Astrocyte (in vitro differentiated cells and primary cell): Measurements from ENCODE around the gene PEAK1. TPM values are rescaled to one million over a fixed set of nuclear protein-coding genes. Genes with fewer than 3 reads are reported as not detected.

ENCODE experiments used
- DNase-seq: peaks from one replicate; pipeline ENCODE4 v3.0.0-alpha.2; 2010; ENCODE audit warnings: low read depth
- FAIRE-seq: peaks from 2 replicates; lab custom pipeline; 2011; peaks lifted over from hg19 to GRCh38; lab: Jason Lieb, UNC
- H2AFZ ChIP-seq: 2 replicates; pipeline ENCODE4 v1.6.0; 2012; ENCODE audit warnings: low read depth, low read length, inconsistent platforms
- H3K27ac ChIP-seq: 2 replicates; pipeline ENCODE4 v1.5.1; 2011; ENCODE audit warnings: low read depth, low read length, inconsistent platforms
- H3K27me3 ChIP-seq: 2 replicates; pipeline ENCODE4 v1.6.0; 2011; ENCODE audit warnings: low read length, inconsistent platforms; ENCODE audit not compliant: insufficient read depth
- H3K36me3 ChIP-seq: 2 replicates; pipeline ENCODE4 v1.5.1; 2011; ENCODE audit warnings: low read length, inconsistent platforms; ENCODE audit not compliant: insufficient read depth
- H3K4me1 ChIP-seq: 2 replicates; pipeline ENCODE4 v1.5.1; 2011; ENCODE audit warnings: low read length, inconsistent platforms; ENCODE audit not compliant: insufficient read depth
- H3K4me2 ChIP-seq: 2 replicates; pipeline ENCODE4 v1.6.0; 2012; ENCODE audit warnings: low read length, inconsistent platforms
- H3K4me3 ChIP-seq: 2 replicates; pipeline ENCODE4 v1.5.1; 2011; ENCODE audit warnings: low read depth, mild to moderate bottlenecking, low read length, inconsistent platforms; ENCODE audit not compliant: insufficient read depth
- H3K79me2 ChIP-seq: 2 replicates; pipeline ENCODE4 v1.6.0; 2012; ENCODE audit warnings: mild to moderate bottlenecking, low read length, inconsistent platforms; ENCODE audit not compliant: insufficient read depth
- H3K9ac ChIP-seq: 2 replicates; pipeline ENCODE4 v1.6.0; 2012; ENCODE audit warnings: mild to moderate bottlenecking, low read length, inconsistent platforms
- H3K9me3 ChIP-seq: 2 replicates; pipeline ENCODE4 v1.5.1; 2012; ENCODE audit warnings: low read depth, mild to moderate bottlenecking, low read length, inconsistent platforms; ENCODE audit not compliant: insufficient read depth
- H4K20me1 ChIP-seq: 2 replicates; pipeline ENCODE4 v1.6.0; 2012; ENCODE audit warnings: low read length, inconsistent platforms; ENCODE audit not compliant: insufficient read depth
- H3K27ac Mint-ChIP-seq: one replicate; pipeline ENCODE4 v1.8.0; 2021; ENCODE audit warnings: mild to moderate bottlenecking, mixed read lengths; ENCODE audit not compliant: unreplicated experiment
- H3K27me3 Mint-ChIP-seq: one replicate; pipeline ENCODE4 v1.8.0; 2021; ENCODE audit warnings: low read depth, mixed read lengths; ENCODE audit not compliant: unreplicated experiment
- H3K36me3 Mint-ChIP-seq: one replicate; pipeline ENCODE4 v1.8.0; 2021; ENCODE audit warnings: low read depth, mixed read lengths; ENCODE audit not compliant: unreplicated experiment
- H3K4me1 Mint-ChIP-seq: one replicate; pipeline ENCODE4 v1.8.0; 2021; ENCODE audit warnings: low read depth, mixed read lengths; ENCODE audit not compliant: unreplicated experiment
- H3K4me3 Mint-ChIP-seq: one replicate; pipeline ENCODE4 v1.8.0; 2021; ENCODE audit warnings: mild to moderate bottlenecking, moderate library complexity, mixed read lengths; ENCODE audit not compliant: unreplicated experiment
- H3K9me3 Mint-ChIP-seq: one replicate; pipeline ENCODE4 v1.8.0; 2021; ENCODE audit warnings: mild to moderate bottlenecking, mixed read lengths; ENCODE audit not compliant: unreplicated experiment
- EZH2 ChIP-seq: IDR thresholded peaks from 2 replicates; pipeline ENCODE4 v1.6.1; 2012; ENCODE audit warnings: mild to moderate bottlenecking, low read length, inconsistent platforms; ENCODE audit not compliant: insufficient read depth
- total RNA-seq: library from RNA; stranded (reverse); gene quantifications from 2 replicates; pipeline ENCODE4 v1.2.1, GENCODE V29; 2021
- TF ChIP-seq, protein P1 (sequence below): IDR thresholded peaks from 2 replicates; pipeline ENCODE4 v1.5.1; 2011; ENCODE audit warnings: low read depth, mild to moderate bottlenecking, inconsistent platforms, low read length, moderate library complexity; ENCODE audit not compliant: insufficient read depth

PEAK1 gene
- total RNA-seq, 1 donor from 2014 or later = 62.3 TPM

GRCh38 chr15:77183066-77183465, 236.8 kb downstream of the PEAK1 start:
- no peaks in the 10 kb centered on the region for H3K27me3 Mint-ChIP-seq
- H3K27ac Mint-ChIP-seq = no peak overlapping the region
- peaks cover 27% of the 10 kb centered on the region for H3K4me1 Mint-ChIP-seq
- Histone ChIP-seq H3K79me2 (no peaks in the 10 kb centered on the region), H3K4me2 (no peak overlapping the region), H2AFZ (no peak overlapping the region), H3K9me3 (no peaks in the 10 kb centered on the region), H3K9ac (no peak overlapping the region), H3K27ac (no peak overlapping the region), H3K36me3 (peaks cover 16% of the 10 kb centered on the region), H4K20me1 (peaks cover 10% of the 10 kb centered on the region), H3K4me1 (peaks cover 6% of the 10 kb centered on the region), H3K4me3 (no peak overlapping the region), H3K27me3 (no peaks in the 10 kb centered on the region)
- TF ChIP-seq EZH2 = no peak
- TF ChIP-seq, protein P1, sequence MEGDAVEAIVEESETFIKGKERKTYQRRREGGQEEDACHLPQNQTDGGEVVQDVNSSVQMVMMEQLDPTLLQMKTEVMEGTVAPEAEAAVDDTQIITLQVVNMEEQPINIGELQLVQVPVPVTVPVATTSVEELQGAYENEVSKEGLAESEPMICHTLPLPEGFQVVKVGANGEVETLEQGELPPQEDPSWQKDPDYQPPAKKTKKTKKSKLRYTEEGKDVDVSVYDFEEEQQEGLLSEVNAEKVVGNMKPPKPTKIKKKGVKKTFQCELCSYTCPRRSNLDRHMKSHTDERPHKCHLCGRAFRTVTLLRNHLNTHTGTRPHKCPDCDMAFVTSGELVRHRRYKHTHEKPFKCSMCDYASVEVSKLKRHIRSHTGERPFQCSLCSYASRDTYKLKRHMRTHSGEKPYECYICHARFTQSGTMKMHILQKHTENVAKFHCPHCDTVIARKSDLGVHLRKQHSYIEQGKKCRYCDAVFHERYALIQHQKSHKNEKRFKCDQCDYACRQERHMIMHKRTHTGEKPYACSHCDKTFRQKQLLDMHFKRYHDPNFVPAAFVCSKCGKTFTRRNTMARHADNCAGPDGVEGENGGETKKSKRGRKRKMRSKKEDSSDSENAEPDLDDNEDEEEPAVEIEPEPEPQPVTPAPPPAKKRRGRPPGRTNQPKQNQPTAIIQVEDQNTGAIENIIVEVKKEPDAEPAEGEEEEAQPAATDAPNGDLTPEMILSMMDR = no peak
- no peak for DNase-seq
- no peak overlapping the region for H3K4me3 Mint-ChIP-seq
- peaks cover 6% of the 10 kb centered on the region for H3K36me3 Mint-ChIP-seq
- no peaks in the 10 kb centered on the region for H3K9me3 Mint-ChIP-seq
- FAIRE-seq = no peak

GRCh38 chr15:77181305-77182074, 238.4 kb downstream of the PEAK1 start:
- H3K36me3 ChIP-seq = peaks cover 16% of the 10 kb centered on the region
- H3K79me2 ChIP-seq = no peaks in the 10 kb centered on the region
- H3K9me3 Mint-ChIP-seq = no peaks in the 10 kb centered on the region
- FAIRE-seq (no peak), DNase-seq (no peak)
- H3K4me3 Mint-ChIP-seq = no peak overlapping the region
- H3K27ac ChIP-seq = no peak overlapping the region
- H4K20me1 ChIP-seq = peaks cover 5% of the 10 kb centered on the region
- H3K9ac ChIP-seq = no peak overlapping the region
- no peak overlapping the region for H3K4me2 ChIP-seq
- H3K9me3 ChIP-seq = no peaks in the 10 kb centered on the region
- peaks cover 10% of the 10 kb centered on the region for H3K36me3 Mint-ChIP-seq
- H3K27me3 ChIP-seq = no peaks in the 10 kb centered on the region
- TF ChIP-seq, protein P1 = no peak
- TF ChIP-seq EZH2 = no peak
- H2AFZ ChIP-seq = no peak overlapping the region
- peaks cover 14% of the 10 kb centered on the region for H3K4me1 Mint-ChIP-seq
- H3K4me3 ChIP-seq = no peak overlapping the region
- no peaks in the 10 kb centered on the region for H3K4me1 ChIP-seq
- H3K27ac Mint-ChIP-seq = no peak overlapping the region
- no peaks in the 10 kb centered on the region for H3K27me3 Mint-ChIP-seq

GRCh38 chr15:77180757-77181156, 239.1 kb downstream of the PEAK1 start:
- Histone ChIP-seq H3K79me2 (no peaks in the 10 kb centered on the region), H3K9ac (no peak overlapping the region), H4K20me1 (peaks cover 5% of the 10 kb centered on the region), H3K4me1 (no peaks in the 10 kb centered on the region), H3K27ac (no peak overlapping the region), H3K36me3 (peaks cover 16% of the 10 kb centered on the region), H3K9me3 (no peaks in the 10 kb centered on the region), H3K4me2 (no peak overlapping the region), H3K27me3 (no peaks in the 10 kb centered on the region), H3K4me3 (no peak overlapping the region), H2AFZ (no peak overlapping the region)
- Mint-ChIP-seq H3K27me3 (no peaks in the 10 kb centered on the region), H3K4me1 (peaks cover 12% of the 10 kb centered on the region), H3K36me3 (peaks cover 12% of the 10 kb centered on the region), H3K4me3 (no peak overlapping the region), H3K9me3 (no peaks in the 10 kb centered on the region), H3K27ac (no peak overlapping the region)
- FAIRE-seq (no peak), DNase-seq (no peak)
- TF ChIP-seq EZH2 = no peak
- TF ChIP-seq, protein P1 = no peak
